Mesenchymal stem cell (in vitro differentiated cells and primary cell): ENCODE data around the gene DEPP1.

Experiments used
- DNase-seq: peaks from one replicate; pipeline ENCODE4 v3.0.0-alpha.2; 2013
- H2AFZ ChIP-seq: one replicate; pipeline ENCODE4 v1.6.1; 2013; ENCODE audit warnings: low read depth, mild to moderate bottlenecking, control low read depth, inconsistent platforms, low read length, moderate library complexity
- H2AK5ac ChIP-seq: 2 replicates; pipeline ENCODE4 v1.6.1; 2013; ENCODE audit warnings: low read length, moderate library complexity, mild to moderate bottlenecking, inconsistent platforms; ENCODE audit not compliant: severe bottlenecking
- H2BK120ac ChIP-seq: one replicate; pipeline ENCODE4 v1.6.1; 2013; ENCODE audit warnings: low read depth, mild to moderate bottlenecking, inconsistent platforms, low read length, moderate library complexity
- H2BK12ac ChIP-seq, 2 experiments: one replicate each; pipeline ENCODE4 v1.6.1; 2013; ENCODE audit warnings: inconsistent platforms in 2 of 2, low read length in 2 of 2, mild to moderate bottlenecking in 2 of 2, moderate library complexity in 2 of 2, control low read depth in 1 of 2
- H2BK15ac ChIP-seq: one replicate; pipeline ENCODE4 v1.6.1; 2013; ENCODE audit warnings: mild to moderate bottlenecking, low read depth, inconsistent platforms; ENCODE audit not compliant: poor library complexity, severe bottlenecking
- H2BK5ac ChIP-seq: 2 replicates; pipeline ENCODE4 v1.6.1; 2013; ENCODE audit warnings: low read depth, mild to moderate bottlenecking, low read length, control low read depth, inconsistent platforms; ENCODE audit not compliant: poor library complexity, severe bottlenecking
- H3K14ac ChIP-seq, 2 experiments: one replicate each; pipeline ENCODE4 v1.6.1; 2013; ENCODE audit warnings: inconsistent platforms in 2 of 2, low read length in 2 of 2, control low read depth in 1 of 2, mild to moderate bottlenecking in 1 of 2, moderate library complexity in 1 of 2
- H3K18ac ChIP-seq, 2 experiments: one replicate each; pipeline ENCODE4 v1.6.1; 2013; ENCODE audit warnings: inconsistent platforms in 2 of 2, low read length in 2 of 2, control low read depth in 1 of 2, low read depth in 1 of 2, mild to moderate bottlenecking in 1 of 2
- H3K23ac ChIP-seq, 2 experiments: one replicate each; pipeline ENCODE4 v1.6.1; 2013; ENCODE audit warnings: inconsistent platforms in 2 of 2, low read length in 2 of 2, mild to moderate bottlenecking in 2 of 2, moderate library complexity in 2 of 2, control low read depth in 1 of 2
- H3K27ac ChIP-seq: 2 replicates; pipeline ENCODE4 v1.5.1; 2013; ENCODE audit warnings: mild to moderate bottlenecking, moderate library complexity, low read length, control low read depth, inconsistent platforms; ENCODE audit not compliant: poor library complexity, severe bottlenecking
- H3K27me3 ChIP-seq, 2 experiments: 2 replicates each; pipeline versions ENCODE4 v1.6.1 to v1.7.0; 2013; ENCODE audit warnings: low read length in 2 of 2, mild to moderate bottlenecking in 2 of 2, moderate library complexity in 2 of 2, control low read depth in 1 of 2, inconsistent platforms in 1 of 2; ENCODE audit not compliant: control insufficient read depth in 1 of 2, insufficient read depth in 1 of 2
- H3K36me3 ChIP-seq, 2 experiments: 2 replicates each; pipeline versions ENCODE4 v1.6.1 to v1.7.0; 2013; ENCODE audit warnings: low read length in 2 of 2, control low read depth in 1 of 2, inconsistent platforms in 1 of 2, low read depth in 1 of 2, mild to moderate bottlenecking in 1 of 2; ENCODE audit not compliant: insufficient read depth in 2 of 2, control insufficient read depth in 1 of 2
- H3K4ac ChIP-seq, 2 experiments: one replicate each; pipeline ENCODE4 v1.6.1; 2013; ENCODE audit warnings: inconsistent platforms in 2 of 2, low read length in 2 of 2, mild to moderate bottlenecking in 2 of 2, moderate library complexity in 2 of 2, control low read depth in 1 of 2, low read depth in 1 of 2
- H3K4me1 ChIP-seq: 2 replicates; pipeline ENCODE4 v1.6.1; 2013; ENCODE audit warnings: low read depth, low read length, control low read depth; ENCODE audit not compliant: control insufficient read depth, insufficient read depth
- H3K4me2 ChIP-seq: 2 replicates; pipeline ENCODE4 v1.6.1; 2013; ENCODE audit warnings: low read length, mild to moderate bottlenecking, inconsistent platforms; ENCODE audit not compliant: poor library complexity, severe bottlenecking
- H3K4me3 ChIP-seq, 2 experiments: 2 replicates each; pipeline versions ENCODE4 v1.5.1 to v1.7.0; 2013; ENCODE audit warnings: low read length in 2 of 2, mild to moderate bottlenecking in 2 of 2, control low read depth in 1 of 2, low read depth in 1 of 2; ENCODE audit not compliant: insufficient read depth in 1 of 2
- H3K79me1 ChIP-seq: replicated peaks from 2 replicates; pipeline ENCODE4 v1.6.1; 2013; ENCODE audit warnings: mild to moderate bottlenecking, control low read depth, low read length, inconsistent platforms; ENCODE audit not compliant: poor library complexity, severe bottlenecking
- H3K9ac ChIP-seq: 2 replicates; pipeline ENCODE4 v1.7.0; 2013; ENCODE audit warnings: mild to moderate bottlenecking, low read length, moderate library complexity
- H3K9me3 ChIP-seq: 2 replicates; pipeline ENCODE4 v1.7.0; 2013; ENCODE audit warnings: mild to moderate bottlenecking, low read length; ENCODE audit not compliant: control insufficient read depth
- H4K8ac ChIP-seq: one replicate; pipeline ENCODE4 v1.6.1; 2013; ENCODE audit warnings: inconsistent platforms, mild to moderate bottlenecking, low read length, moderate library complexity
- H4K91ac ChIP-seq: one replicate; pipeline ENCODE4 v1.6.1; 2013; ENCODE audit warnings: mild to moderate bottlenecking, low read length, inconsistent platforms
- WGBS: methylation state at CpG from one replicate; pipeline ENCODE4 v1.1.7; 2013; ENCODE audit warnings: mixed read lengths; 5-methylcytosine and 5-hydroxymethylcytosine counted together

Gene DEPP1

GRCh38 chr10:44970812-44971395 lies 7.7 kb downstream of the DEPP1 start:
- H4K8ac ChIP-seq = no peak overlapping the region
- H3K23ac ChIP-seq = no peak overlapping the region
- no peak overlapping the region for H2BK5ac ChIP-seq
- H3K79me1 ChIP-seq = peaks cover 18% of the 10 kb centered on the region
- H2BK120ac ChIP-seq = no peak overlapping the region
- no peaks in the 10 kb centered on the region for H3K27me3 ChIP-seq
- no peaks in the 10 kb centered on the region for H3K9me3 ChIP-seq
- H2BK12ac ChIP-seq = peak overlapping the region in 1 of 2 experiments; percentile 7
- no peak overlapping the region for H3K18ac ChIP-seq
- no peak overlapping the region for H3K4ac ChIP-seq
- H4K91ac ChIP-seq = no peak overlapping the region
- no peak for DNase-seq
- H3K36me3 ChIP-seq = peaks cover 22 to 40% of the 10 kb centered on the region in 2 experiments
- H2AK5ac ChIP-seq = no peak overlapping the region
- no peak overlapping the region for H3K4me2 ChIP-seq
- no peak overlapping the region for H2AFZ ChIP-seq
- 90% methylated on average over 6 of the region's 8 CpGs for WGBS
- H2BK15ac ChIP-seq = no peak overlapping the region
- no peak overlapping the region for H3K9ac ChIP-seq
- no peak overlapping the region for H3K27ac ChIP-seq
- H3K14ac ChIP-seq = no peak overlapping the region
- no peak overlapping the region for H3K4me3 ChIP-seq
- H3K4me1 ChIP-seq = peaks cover 35% of the 10 kb centered on the region

- Histone ChIP-seq H2AK5ac (no peak overlapping the region), H3K27ac (no peak overlapping the region), H3K27me3 (no peaks in the 10 kb centered on the region), H4K8ac (no peak overlapping the region), H3K9ac (no peak overlapping the region), H2BK5ac (no peak overlapping the region), H3K4ac (no peak overlapping the region), H2AFZ (no peak overlapping the region), H3K36me3 (peaks cover 22 to 40% of the 10 kb centered on the region in 2 experiments), H3K4me2 (no peak overlapping the region), H2BK15ac (no peak overlapping the region), H3K18ac (no peak overlapping the region), H3K14ac (no peak overlapping the region), H3K9me3 (no peaks in the 10 kb centered on the region), H2BK12ac (no peak overlapping the region), H4K91ac (peak overlapping the region; percentile 1), H3K4me3 (no peak overlapping the region), H3K23ac (no peak overlapping the region), H3K79me1 (peaks cover 23% of the 10 kb centered on the region), H3K4me1 (peaks cover 35% of the 10 kb centered on the region), H2BK120ac (no peak overlapping the region)
- no peak for DNase-seq
- over 99% methylated on average over 9 of the region's 9 CpGs for WGBS
Measured at GRCh38 chr10:44969854-44970253, 8.8 kb downstream of the DEPP1 start.

GRCh38 chr10:44968500-44969400 lies 9.9 kb downstream of the DEPP1 start:
- Histone ChIP-seq H3K9me3 (no peaks in the 10 kb centered on the region), H3K36me3 (peaks cover 22 to 40% of the 10 kb centered on the region in 2 experiments), H3K4me3 (peak overlapping the region in 1 of 2 experiments; percentile 57), H3K27ac (no peak overlapping the region), H3K23ac (no peak overlapping the region), H2BK12ac (peak overlapping the region; percentile 65 to 69), H3K4me2 (no peak overlapping the region), H3K18ac (peak overlapping the region in 1 of 2 experiments; percentile 77), H3K14ac (peak overlapping the region in 1 of 2 experiments; percentile 53), H4K8ac (peak overlapping the region; percentile 31), H2BK15ac (no peak overlapping the region), H3K27me3 (no peaks in the 10 kb centered on the region), H3K4ac (peak overlapping the region in 1 of 2 experiments; percentile 20), H3K9ac (peak overlapping the region; percentile 74), H3K79me1 (peaks cover 23% of the 10 kb centered on the region), H2BK5ac (no peak overlapping the region), H2AK5ac (peak overlapping the region; percentile 1), H4K91ac (peak overlapping the region; percentile 70), H3K4me1 (peaks cover 37% of the 10 kb centered on the region), H2BK120ac (no peak overlapping the region), H2AFZ (no peak overlapping the region)
- no peak for DNase-seq
- WGBS = 88% methylated on average over 11 of the region's 11 CpGs

GRCh38 chr10:44968091-44968490 lies 10.5 kb downstream of the DEPP1 start:
- peak overlapping the region; percentile 70 for H4K91ac ChIP-seq
- peaks cover 41% of the 10 kb centered on the region for H3K4me1 ChIP-seq
- peaks cover 22 to 37% of the 10 kb centered on the region in 2 experiments for H3K36me3 ChIP-seq
- H3K18ac ChIP-seq = peak overlapping the region; percentile 74 to 77
- H2BK12ac ChIP-seq = peak overlapping the region; percentile 65 to 69
- H3K4me3 ChIP-seq = peak overlapping the region in 1 of 2 experiments; percentile 57
- H2BK120ac ChIP-seq = peak overlapping the region; percentile 55
- peaks cover 23% of the 10 kb centered on the region for H3K79me1 ChIP-seq
- H3K27me3 ChIP-seq = no peaks in the 10 kb centered on the region
- H2AFZ ChIP-seq = no peak overlapping the region
- no peak overlapping the region for H2BK15ac ChIP-seq
- H4K8ac ChIP-seq = no peak overlapping the region
- H2BK5ac ChIP-seq = no peak overlapping the region
- H3K4me2 ChIP-seq = no peak overlapping the region
- H3K27ac ChIP-seq = no peak overlapping the region
- H3K9me3 ChIP-seq = no peaks in the 10 kb centered on the region
- peak overlapping the region; percentile 63 for H2AK5ac ChIP-seq
- H3K9ac ChIP-seq = peak overlapping the region; percentile 74
- peak; percentile 74 for DNase-seq
- H3K4ac ChIP-seq = peak overlapping the region in 1 of 2 experiments; percentile 47
- peak overlapping the region in 1 of 2 experiments; percentile 53 for H3K14ac ChIP-seq
- H3K23ac ChIP-seq = no peak overlapping the region
- 84% methylated on average over 3 of the region's 3 CpGs for WGBS
